Transverse colon (tissue), 4 donors: ENCODE measurements around the gene CNDP1. TPM values are rescaled to one million over a fixed set of nuclear protein-coding genes. Genes with fewer than 3 reads are reported as not detected.

ENCODE experiments used
- DNase-seq: peaks from one replicate; pipeline ENCODE4 v3.0.0-alpha.2; 2019
- H3K27ac ChIP-seq, 4 donors: fragments of 200-600 bp; sonication (generic); 2 replicates each; pipeline ENCODE4 v1.5.1; 2016 to 2018; ENCODE audit warnings: inconsistent platforms in 4 of 4
- H3K27me3 ChIP-seq: fragments of 200-600 bp; sonication (generic); 2 replicates; pipeline ENCODE4 v1.5.1; 2017; ENCODE audit warnings: inconsistent platforms
- H3K36me3 ChIP-seq, 4 donors: fragments of 200-600 bp; sonication (generic); 2 replicates each; pipeline ENCODE4 v1.5.1; 2017 to 2019; ENCODE audit warnings: inconsistent platforms in 4 of 4
- H3K4me1 ChIP-seq, 4 donors: fragments of 200-600 bp; sonication (generic); 2 replicates each; pipeline ENCODE4 v1.5.1; 2017 to 2020; ENCODE audit warnings: inconsistent platforms in 4 of 4
- H3K4me3 ChIP-seq, 4 donors: fragments of 200-600 bp; sonication (generic); 1 replicate in 1 of 4; 2 replicates in 3 of 4; pipeline versions ENCODE4 v1.5.1 to v1.6.1; 2017 to 2019; ENCODE audit warnings: inconsistent platforms in 4 of 4
- H3K9me3 ChIP-seq, 2 donors: fragments of 200-600 bp; sonication (generic); 2 replicates each; pipeline ENCODE4 v1.5.1; 2017 to 2019; ENCODE audit warnings: inconsistent platforms in 2 of 2
- EP300 ChIP-seq: sonication (generic); formaldehyde crosslinking; IDR thresholded peaks from one replicate; pipeline ENCODE4 v1.6.1; 2017; ENCODE audit warnings: antibody characterized with exemption, low read depth
- POLR2A ChIP-seq: fragments of 450-650 bp; IDR thresholded peaks from one replicate; pipeline ENCODE4 v1.6.1; 2016; ENCODE audit warnings: antibody characterized with exemption, mild to moderate bottlenecking, moderate library complexity
- POLR2AphosphoS5 ChIP-seq, 3 donors: sonication (generic); formaldehyde crosslinking; IDR thresholded peaks; one replicate each; pipeline ENCODE4 v1.6.1; 2016; ENCODE audit warnings: antibody characterized with exemption in 3 of 3
- WGBS, 2 donors: methylation state at CpG; one replicate each; pipeline ENCODE4 v1.1.5; 2018; ENCODE audit warnings: low coverage in 1 of 2; 5-methylcytosine and 5-hydroxymethylcytosine counted together
- in situ Hi-C, 4 donors: fragments of 200-750 bp; cut with MboI; loops; one replicate each; pipeline versions ENCODE4 v1.15.0 to v1.15.1; 2017; ENCODE audit warnings: low sequenced_read_pairs in 3 of 4, low pct_ligation_motif_present in 1 of 4, low pct_unique_long_range_greater_than_20kb in 1 of 4
- intact Hi-C: fragments of 100-400 bp; cut with DNase I; formaldehyde crosslinking; loops from one replicate; pipeline ENCODE4 v1.15.1; 2023; ENCODE audit warnings: low total_unique reads
- total RNA-seq, 4 donors: library from RNA; depleted of rRNA; stranded (reverse); fragments of >200 nt; gene quantifications; one replicate each; pipeline ENCODE4 v1.1.0, GENCODE V29; 2016
- TF ChIP-seq, protein P1 (sequence below), 5 experiments: fragments of 200-600 bp in 3 of 5; fragments of 450-650 bp in 2 of 5; sonication (generic) in 3 of 5; IDR thresholded peaks; 1 replicate in 2 of 5; 2 replicates in 3 of 5; pipeline ENCODE4 v1.5.1; 2016 to 2017; ENCODE audit warnings: antibody characterized with exemption in 5 of 5, inconsistent platforms in 3 of 5, mild to moderate bottlenecking in 2 of 5, moderate library complexity in 1 of 5

CNDP1 gene
- total RNA-seq, 4 donors from 2014 or later: not detected

DNA sequence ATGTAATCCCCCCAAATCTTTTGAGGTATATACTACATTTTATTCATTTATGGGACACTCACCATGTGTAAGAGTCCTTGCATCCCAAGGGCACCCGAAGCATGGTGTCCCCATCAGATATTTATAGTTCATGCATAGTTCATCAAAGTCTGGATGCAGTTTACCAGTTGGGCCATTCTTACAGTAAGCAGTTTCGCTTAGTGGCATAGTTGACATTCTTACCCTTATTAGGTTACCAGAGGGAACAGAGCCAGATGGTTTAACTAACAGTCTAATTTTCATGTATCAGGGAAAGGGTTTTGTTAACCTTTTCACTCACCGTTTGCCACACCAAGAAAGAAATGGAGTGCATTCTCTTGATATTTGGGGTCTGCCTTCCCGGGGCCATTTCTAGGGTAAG, 70.5 kb downstream of the CNDP1 start:
- Histone ChIP-seq H3K27ac (no peak overlapping the region), H3K4me3 (no peak overlapping the region), H3K27me3 (no peaks in the 10 kb centered on the region), H3K9me3 (no peaks in the 10 kb centered on the region), H3K4me1 (no peaks in the 10 kb centered on the region), H3K36me3 (no peaks in the 10 kb centered on the region)
- in situ Hi-C loops (no loop called here), intact Hi-C loops (no loop called here)
- WGBS, 2 donors: 62 to 74% methylated on average over 4 of the region's 4 CpGs
- TF ChIP-seq, protein P1, sequence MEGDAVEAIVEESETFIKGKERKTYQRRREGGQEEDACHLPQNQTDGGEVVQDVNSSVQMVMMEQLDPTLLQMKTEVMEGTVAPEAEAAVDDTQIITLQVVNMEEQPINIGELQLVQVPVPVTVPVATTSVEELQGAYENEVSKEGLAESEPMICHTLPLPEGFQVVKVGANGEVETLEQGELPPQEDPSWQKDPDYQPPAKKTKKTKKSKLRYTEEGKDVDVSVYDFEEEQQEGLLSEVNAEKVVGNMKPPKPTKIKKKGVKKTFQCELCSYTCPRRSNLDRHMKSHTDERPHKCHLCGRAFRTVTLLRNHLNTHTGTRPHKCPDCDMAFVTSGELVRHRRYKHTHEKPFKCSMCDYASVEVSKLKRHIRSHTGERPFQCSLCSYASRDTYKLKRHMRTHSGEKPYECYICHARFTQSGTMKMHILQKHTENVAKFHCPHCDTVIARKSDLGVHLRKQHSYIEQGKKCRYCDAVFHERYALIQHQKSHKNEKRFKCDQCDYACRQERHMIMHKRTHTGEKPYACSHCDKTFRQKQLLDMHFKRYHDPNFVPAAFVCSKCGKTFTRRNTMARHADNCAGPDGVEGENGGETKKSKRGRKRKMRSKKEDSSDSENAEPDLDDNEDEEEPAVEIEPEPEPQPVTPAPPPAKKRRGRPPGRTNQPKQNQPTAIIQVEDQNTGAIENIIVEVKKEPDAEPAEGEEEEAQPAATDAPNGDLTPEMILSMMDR (IDR thresholded peaks at IDR 0.05): no peak
- TF ChIP-seq POLR2A (no peak), POLR2AphosphoS5 (IDR thresholded peaks at IDR 0.05) (no peak), EP300 (no peak)
- DNase-seq: no peak

GRCh38 chr18:74608681-74609080, 74.4 kb downstream of the CNDP1 start:
- intact Hi-C loops: no loop called here
- Histone ChIP-seq H3K4me1 (no peaks in the 10 kb centered on the region), H3K36me3 (no peaks in the 10 kb centered on the region), H3K9me3 (no peaks in the 10 kb centered on the region), H3K27me3 (no peaks in the 10 kb centered on the region), H3K4me3 (no peak overlapping the region), H3K27ac (no peak overlapping the region)
- WGBS, 2 donors: 88 to 89% methylated on average over 2 of the region's 2 CpGs
- in situ Hi-C loops: no loop called here
- DNase-seq: no peak
- TF ChIP-seq POLR2A: no peak
- TF ChIP-seq EP300: no peak
- TF ChIP-seq, protein P1 (IDR thresholded peaks at IDR 0.05): no peak
- TF ChIP-seq POLR2AphosphoS5 (IDR thresholded peaks at IDR 0.05): no peak

GRCh38 chr18:74609535-74609934, 75.2 kb downstream of the CNDP1 start:
- in situ Hi-C loops (no loop called here), intact Hi-C loops (no loop called here)

DNA sequence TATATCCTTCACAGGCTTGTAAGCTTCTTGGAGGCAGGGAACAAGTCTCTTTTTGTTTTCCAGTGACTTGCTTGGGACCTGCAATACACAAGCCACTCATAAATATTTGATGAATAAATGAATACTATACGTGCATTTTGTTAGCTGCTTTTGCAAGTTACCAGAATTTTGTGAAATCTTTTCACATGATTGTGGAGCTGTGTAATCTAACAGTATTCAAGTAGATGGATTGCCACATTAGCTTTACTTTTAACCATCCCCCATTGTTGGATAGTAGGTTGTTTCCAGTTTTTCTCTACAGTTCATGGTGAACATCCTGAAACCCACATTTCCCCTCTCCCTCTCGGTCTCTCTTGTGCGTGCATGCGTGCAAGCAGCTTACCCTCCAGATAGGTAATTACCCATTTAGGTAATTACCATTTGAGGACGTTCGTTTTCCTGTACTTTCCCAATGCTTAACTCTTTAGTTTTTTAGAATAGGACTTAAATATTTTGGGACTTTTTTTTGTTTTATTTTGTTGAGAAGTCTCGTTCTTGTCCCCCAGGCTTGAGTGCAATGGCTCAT, 75.8 kb downstream of the CNDP1 start:
- WGBS, 2 donors: 87 to 92% methylated on average over 7 of the region's 7 CpGs
- intact Hi-C loops: no loop called here

More at GRCh38 chr18:74609535-74609934, 75.2 kb downstream of the CNDP1 start:
- Histone ChIP-seq H3K4me3 (no peak overlapping the region), H3K9me3 (no peaks in the 10 kb centered on the region), H3K4me1 (no peaks in the 10 kb centered on the region), H3K27me3 (no peaks in the 10 kb centered on the region), H3K27ac (no peak overlapping the region), H3K36me3 (no peaks in the 10 kb centered on the region)
- TF ChIP-seq POLR2A: no peak
- TF ChIP-seq POLR2AphosphoS5 (IDR thresholded peaks at IDR 0.05): no peak
- TF ChIP-seq, protein P1 (IDR thresholded peaks at IDR 0.05): no peak
- no peak for TF ChIP-seq EP300
- 85 to 100% methylated on average over 3 of the region's 3 CpGs for WGBS, 2 donors
- DNase-seq: no peak

GRCh38 chr18:74610860-74611259, 76.6 kb downstream of the CNDP1 start:
- H3K4me3 ChIP-seq: no peak overlapping the region
- 91 to 100% methylated on average over 1 of the region's 1 CpG for WGBS, 2 donors
- no peaks in the 10 kb centered on the region for H3K27me3 ChIP-seq
- no peaks in the 10 kb centered on the region for H3K4me1 ChIP-seq
- H3K36me3 ChIP-seq: no peaks in the 10 kb centered on the region
- intact Hi-C loops: no loop called here
- TF ChIP-seq POLR2AphosphoS5 (IDR thresholded peaks at IDR 0.05) (no peak), POLR2A (no peak)
- in situ Hi-C loops: no loop called here
- no peak for DNase-seq
- no peak overlapping the region for H3K27ac ChIP-seq
- no peaks in the 10 kb centered on the region for H3K9me3 ChIP-seq

More for the DNA sequence above, 75.8 kb downstream of the CNDP1 start:
- no peak for TF ChIP-seq POLR2A
- Histone ChIP-seq H3K27ac (no peak overlapping the region), H3K9me3 (no peaks in the 10 kb centered on the region), H3K27me3 (no peaks in the 10 kb centered on the region), H3K36me3 (no peaks in the 10 kb centered on the region), H3K4me3 (no peak overlapping the region), H3K4me1 (no peaks in the 10 kb centered on the region)
- in situ Hi-C loops: no loop called here
- no peak for DNase-seq
